Neural cell (in vitro differentiated cells): Measurements from ENCODE around the gene UMODL1. TPM values are rescaled to one million over a fixed set of nuclear protein-coding genes. Genes with fewer than 3 reads are reported as not detected.
"Not testable (repeated sequence)": the region's sequence is repeated elsewhere in the genome, so short reads cannot be mapped to it uniquely, and the experiment has no call there.

Experiments used
- H2AFZ ChIP-seq: fragments of 200-600, 300-800 bp; sonication (generic), shearing (Covaris generic); 2 replicates; pipeline ENCODE4 v1.6.0; 2014; ENCODE audit warnings: low read depth, mild to moderate bottlenecking, antibody characterized with exemption, low read length, moderate library complexity
- H3F3A ChIP-seq: fragments of 200-600 bp; shearing (Covaris generic); 2 replicates; pipeline ENCODE4 v1.6.1; 2016; ENCODE audit warnings: mild to moderate bottlenecking, moderate library complexity, mixed read lengths, antibody characterized with exemption, low read length; ENCODE audit not compliant: insufficient read depth, poor library complexity, severe bottlenecking
- H3K27ac ChIP-seq: fragments of 200-600, 300-800 bp; sonication (generic), shearing (Covaris generic); 2 replicates; pipeline ENCODE4 v1.5.1; 2014; ENCODE audit warnings: mild to moderate bottlenecking, low read length, moderate library complexity
- H3K27me3 ChIP-seq: fragments of 300-800, 200-600 bp; sonication (generic), shearing (Covaris generic); 2 replicates; pipeline ENCODE4 v1.6.0; 2014; ENCODE audit warnings: mild to moderate bottlenecking, low read depth, low read length, moderate library complexity; ENCODE audit not compliant: insufficient read depth
- H3K36me3 ChIP-seq: fragments of 300-800, 200-600 bp; sonication (generic), shearing (Covaris generic); 2 replicates; pipeline ENCODE4 v1.5.1; 2014; ENCODE audit warnings: mild to moderate bottlenecking, antibody characterized with exemption, low read length, moderate library complexity; ENCODE audit not compliant: insufficient read depth
- H3K4me2 ChIP-seq: fragments of 300-800, 200-600 bp; sonication (generic), shearing (Covaris generic); 2 replicates; pipeline ENCODE4 v1.6.0; 2014; ENCODE audit warnings: mild to moderate bottlenecking, low read length
- H3K4me3 ChIP-seq: fragments of 300-800, 200-600 bp; sonication (generic), shearing (Covaris generic); 2 replicates; pipeline ENCODE4 v1.5.1; 2014; ENCODE audit warnings: mild to moderate bottlenecking, low read length, moderate library complexity
- H3K79me2 ChIP-seq: fragments of 200-600 bp; shearing (Covaris generic); replicated peaks from 2 replicates; pipeline ENCODE4 v1.6.0; 2014; ENCODE audit warnings: mild to moderate bottlenecking, low read length, moderate library complexity; ENCODE audit not compliant: insufficient read depth
- H3K9ac ChIP-seq: fragments of 300-800, 200-600 bp; sonication (generic), shearing (Covaris generic); 2 replicates; pipeline ENCODE4 v1.6.1; 2016; ENCODE audit warnings: mild to moderate bottlenecking, low read length, mixed read lengths
- H3K9me2 ChIP-seq: fragments of 200-600 bp; shearing (Covaris generic); 2 replicates; pipeline ENCODE4 v1.6.1; 2016; ENCODE audit warnings: mild to moderate bottlenecking, low read length, mixed read lengths; ENCODE audit not compliant: insufficient read depth
- H3K9me3 ChIP-seq: fragments of 200-600, 300-800 bp; sonication (generic), shearing (Covaris generic); 2 replicates; pipeline ENCODE4 v1.6.1; 2016; ENCODE audit warnings: mild to moderate bottlenecking, mixed run types, low read length, moderate library complexity, mixed read lengths
- H4K20me1 ChIP-seq: fragments of 200-600 bp; shearing (Covaris generic); 2 replicates; pipeline ENCODE4 v1.6.1; 2016; ENCODE audit warnings: mild to moderate bottlenecking, mixed run types; ENCODE audit not compliant: insufficient read depth
- CTCF ChIP-seq: fragments of 450-650 bp; IDR thresholded peaks from 2 replicates; pipeline ENCODE4 v1.5.1; 2014; ENCODE audit warnings: antibody characterized with exemption, mild to moderate bottlenecking, moderate library complexity; ENCODE audit not compliant: poor library complexity, severe bottlenecking
- EP300 ChIP-seq: fragments of 450-650 bp; conservative IDR thresholded peaks from 2 replicates; pipeline ENCODE4 v1.6.1; 2014; ENCODE audit warnings: antibody characterized with exemption, mild to moderate bottlenecking, moderate library complexity; ENCODE audit not compliant: poor library complexity, severe bottlenecking
- EZH2 ChIP-seq: fragments of 200-600, 300-800 bp; shearing (Covaris generic), sonication (generic); IDR thresholded peaks from 2 replicates; pipeline ENCODE4 v1.6.1; 2014; ENCODE audit warnings: antibody characterized with exemption, low read length, borderline replicate concordance, mild to moderate bottlenecking; ENCODE audit not compliant: insufficient read depth, poor library complexity, severe bottlenecking
- MXI1 ChIP-seq: fragments of 450-650 bp; conservative IDR thresholded peaks from 2 replicates; pipeline ENCODE4 v1.6.1; 2014; ENCODE audit warnings: antibody characterized with exemption, mild to moderate bottlenecking; ENCODE audit not compliant: poor library complexity, severe bottlenecking
- POLR2AphosphoS5 ChIP-seq: IDR thresholded peaks from 2 replicates; pipeline ENCODE4 v1.6.1; 2012
- RAD21 ChIP-seq: fragments of 450-650 bp; conservative IDR thresholded peaks from 2 replicates; pipeline ENCODE4 v1.6.1; 2014; ENCODE audit warnings: antibody characterized with exemption, mild to moderate bottlenecking, moderate library complexity
- SMC3 ChIP-seq: fragments of 450-650 bp; conservative IDR thresholded peaks from 2 replicates; pipeline ENCODE4 v1.6.1; 2014; ENCODE audit warnings: antibody characterized with exemption, mild to moderate bottlenecking, moderate library complexity; ENCODE audit not compliant: poor library complexity
- TAF1 ChIP-seq: IDR thresholded peaks from 2 replicates; pipeline ENCODE4 v1.6.1; 2012; ENCODE audit warnings: low read depth
- polyA plus RNA-seq: library from polyadenylated mRNA; depleted of rRNA; stranded (reverse); fragments of >200 nt; gene quantifications from 2 replicates; pipeline ENCODE4 v1.2.3, GENCODE V29; 2014
- TF ChIP-seq, protein P1 (sequence below): IDR thresholded peaks from 2 replicates; pipeline ENCODE4 v1.6.1; 2012; ENCODE audit warnings: borderline replicate concordance

Gene UMODL1
- polyA plus RNA-seq, 1 donor from 2014 or later, result 0.11 TPM

GRCh38 chr21:42179316-42179715, 108.2 kb downstream of the UMODL1 start:
- no peak overlapping the region for H3K9ac ChIP-seq
- no peaks in the 10 kb centered on the region for H4K20me1 ChIP-seq
- H3K9me2 ChIP-seq, result no peaks in the 10 kb centered on the region
- H3K79me2 ChIP-seq, result no peaks in the 10 kb centered on the region
- no peaks in the 10 kb centered on the region for H3F3A ChIP-seq
- TF ChIP-seq RAD21, result no peak
- no peak for TF ChIP-seq EZH2
- no peak for TF ChIP-seq EP300
- no peak for TF ChIP-seq POLR2AphosphoS5
- no peak for TF ChIP-seq TAF1
- TF ChIP-seq MXI1, result no peak
- no peak for TF ChIP-seq CTCF
- TF ChIP-seq, protein P1, sequence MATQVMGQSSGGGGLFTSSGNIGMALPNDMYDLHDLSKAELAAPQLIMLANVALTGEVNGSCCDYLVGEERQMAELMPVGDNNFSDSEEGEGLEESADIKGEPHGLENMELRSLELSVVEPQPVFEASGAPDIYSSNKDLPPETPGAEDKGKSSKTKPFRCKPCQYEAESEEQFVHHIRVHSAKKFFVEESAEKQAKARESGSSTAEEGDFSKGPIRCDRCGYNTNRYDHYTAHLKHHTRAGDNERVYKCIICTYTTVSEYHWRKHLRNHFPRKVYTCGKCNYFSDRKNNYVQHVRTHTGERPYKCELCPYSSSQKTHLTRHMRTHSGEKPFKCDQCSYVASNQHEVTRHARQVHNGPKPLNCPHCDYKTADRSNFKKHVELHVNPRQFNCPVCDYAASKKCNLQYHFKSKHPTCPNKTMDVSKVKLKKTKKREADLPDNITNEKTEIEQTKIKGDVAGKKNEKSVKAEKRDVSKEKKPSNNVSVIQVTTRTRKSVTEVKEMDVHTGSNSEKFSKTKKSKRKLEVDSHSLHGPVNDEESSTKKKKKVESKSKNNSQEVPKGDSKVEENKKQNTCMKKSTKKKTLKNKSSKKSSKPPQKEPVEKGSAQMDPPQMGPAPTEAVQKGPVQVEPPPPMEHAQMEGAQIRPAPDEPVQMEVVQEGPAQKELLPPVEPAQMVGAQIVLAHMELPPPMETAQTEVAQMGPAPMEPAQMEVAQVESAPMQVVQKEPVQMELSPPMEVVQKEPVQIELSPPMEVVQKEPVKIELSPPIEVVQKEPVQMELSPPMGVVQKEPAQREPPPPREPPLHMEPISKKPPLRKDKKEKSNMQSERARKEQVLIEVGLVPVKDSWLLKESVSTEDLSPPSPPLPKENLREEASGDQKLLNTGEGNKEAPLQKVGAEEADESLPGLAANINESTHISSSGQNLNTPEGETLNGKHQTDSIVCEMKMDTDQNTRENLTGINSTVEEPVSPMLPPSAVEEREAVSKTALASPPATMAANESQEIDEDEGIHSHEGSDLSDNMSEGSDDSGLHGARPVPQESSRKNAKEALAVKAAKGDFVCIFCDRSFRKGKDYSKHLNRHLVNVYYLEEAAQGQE, result no peak
- TF ChIP-seq SMC3, result no peak
- H3K4me2 ChIP-seq, result no peak overlapping the region
- H3K27ac ChIP-seq, result no peak overlapping the region
- no peaks in the 10 kb centered on the region for H3K36me3 ChIP-seq
- no peaks in the 10 kb centered on the region for H3K9me3 ChIP-seq
- H3K4me3 ChIP-seq, result no peak overlapping the region
- H3K27me3 ChIP-seq, result no peaks in the 10 kb centered on the region
- no peak overlapping the region for H2AFZ ChIP-seq

DNA sequence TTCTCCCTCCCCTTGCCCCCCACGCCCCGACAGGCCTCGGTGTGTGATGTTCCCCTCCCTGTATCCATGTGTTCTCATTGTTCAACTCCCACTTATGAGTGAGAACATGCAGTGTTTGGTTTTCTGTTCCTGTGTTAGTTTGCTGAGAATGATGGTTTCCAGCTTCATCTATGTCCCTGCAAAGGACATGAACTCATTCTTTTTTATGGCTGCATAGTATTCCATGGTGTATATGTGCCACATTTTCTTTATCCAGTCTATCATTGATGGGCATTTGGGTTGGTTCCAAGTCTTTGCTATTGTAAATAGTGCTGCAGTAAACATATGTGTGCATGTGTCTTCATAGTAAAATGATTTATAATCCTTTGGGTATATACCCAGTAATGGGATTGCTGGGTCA, 108.9 kb downstream of the UMODL1 start:
- H2AFZ ChIP-seq, H3K4me3 ChIP-seq, H3K9ac ChIP-seq, H3K36me3 ChIP-seq, H3K9me2 ChIP-seq, H3K9me3 ChIP-seq, H3F3A ChIP-seq, H3K79me2 ChIP-seq, H3K27ac ChIP-seq, H3K4me2 ChIP-seq, H4K20me1 ChIP-seq, H3K27me3 ChIP-seq: not testable (repeated sequence)

DNA sequence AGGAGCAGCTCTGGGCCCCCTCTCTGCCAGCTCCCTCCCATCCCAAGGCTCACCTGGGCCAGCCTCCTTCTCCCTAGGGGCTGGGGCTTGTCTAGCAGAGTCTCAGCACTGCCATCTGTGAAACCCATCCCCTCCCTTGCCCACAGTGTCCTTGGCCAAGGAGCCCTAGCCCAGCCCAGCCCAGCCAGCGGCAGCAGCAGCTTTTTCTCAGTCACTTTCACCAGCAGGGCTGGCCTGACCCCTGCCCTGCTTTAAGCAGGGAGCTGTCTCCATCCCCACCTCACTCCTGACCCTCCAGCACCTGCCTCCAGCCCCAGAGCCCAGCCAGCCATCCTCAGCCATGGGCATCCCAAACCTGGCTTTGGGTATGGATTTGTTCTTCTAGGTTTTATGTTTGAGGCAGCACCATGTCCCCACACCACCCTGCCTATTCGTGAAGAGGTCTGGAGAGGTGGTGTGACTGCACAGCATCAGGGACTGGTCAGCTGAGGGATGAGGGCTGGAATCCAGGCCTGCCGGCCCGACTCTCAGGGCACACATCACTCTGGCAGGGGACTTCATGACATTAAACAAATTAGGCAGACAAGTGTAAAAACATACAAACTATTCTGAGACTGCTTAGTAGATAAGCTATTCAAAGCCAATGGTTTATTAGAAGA, 111.7 kb downstream of the UMODL1 start:
- no peaks in the 10 kb centered on the region for H3K9me3 ChIP-seq
- H3F3A ChIP-seq, result no peaks in the 10 kb centered on the region
- H3K4me2 ChIP-seq, result no peak overlapping the region
- no peak for TF ChIP-seq MXI1
- TF ChIP-seq POLR2AphosphoS5, result no peak
- TF ChIP-seq, protein P1, result no peak
- no peak for TF ChIP-seq CTCF
- no peak for TF ChIP-seq RAD21
- no peak for TF ChIP-seq EP300
- no peak for TF ChIP-seq TAF1
- TF ChIP-seq SMC3, result no peak
- TF ChIP-seq EZH2, result no peak
- no peaks in the 10 kb centered on the region for H4K20me1 ChIP-seq
- no peak overlapping the region for H3K27ac ChIP-seq
- no peak overlapping the region for H3K9ac ChIP-seq
- H3K79me2 ChIP-seq, result no peaks in the 10 kb centered on the region
- H3K27me3 ChIP-seq, result no peaks in the 10 kb centered on the region
- H3K9me2 ChIP-seq, result no peaks in the 10 kb centered on the region
- no peaks in the 10 kb centered on the region for H3K36me3 ChIP-seq
- H2AFZ ChIP-seq, result no peak overlapping the region
- no peak overlapping the region for H3K4me3 ChIP-seq
